K562 (cell line): ENCODE data around the gene YTHDF1. TPM values are rescaled to one million over a fixed set of nuclear protein-coding genes. Genes with fewer than 3 reads are reported as not detected.

Source experiments
- FOXA3 ChIP-seq, 2 experiments: fragments of 450-650 bp in 1 of 2; sonication (generic) in 1 of 2; formaldehyde crosslinking; IDR thresholded peaks in 1 of 2; conservative IDR thresholded peaks in 1 of 2; 2 replicates each; pipeline versions ENCODE4 v1.4.0 to v1.8.0; 2020 to 2022; ENCODE audit warnings: mild to moderate bottlenecking in 2 of 2, missing genetic modification reagents in 1 of 2
- HNRNPLL ChIP-seq: fragments of 200-400 bp; formaldehyde crosslinking; IDR thresholded peaks from 2 replicates; pipeline ENCODE4 v1.6.1; 2017; ENCODE audit warnings: low read length, low read depth, mild to moderate bottlenecking; ENCODE audit not compliant: poor library complexity, severe bottlenecking
- MCM3 ChIP-seq: fragments of 450-650 bp; IDR thresholded peaks from 2 replicates; pipeline ENCODE4 v1.6.1; 2016
- STAT5A ChIP-seq: IDR thresholded peaks from 2 replicates; pipeline ENCODE4 v1.6.1; 2012; ENCODE audit warnings: low read length, inconsistent platforms, borderline replicate concordance
- ZBTB26 ChIP-seq: fragments of 450-650 bp; formaldehyde crosslinking; IDR thresholded peaks from 2 replicates; pipeline ENCODE4 v1.4.0; 2022; ENCODE audit warnings: missing genetic modification characterization
- ZFP30 ChIP-seq: fragments of 250-450 bp; sonication (Bioruptor Pico); IDR thresholded peaks from 2 replicates; pipeline ENCODE4 v1.8.0; 2022; ENCODE audit warnings: moderate library complexity, mild to moderate bottlenecking, inconsistent platforms, borderline replicate concordance
- ZNF592 ChIP-seq: fragments of 450-650 bp; IDR thresholded peaks from 2 replicates; pipeline ENCODE4 v1.6.1; 2017; ENCODE audit warnings: antibody characterized with exemption, mild to moderate bottlenecking
- ZNF830 ChIP-seq: fragments of 250-450 bp; sonication (Bioruptor Pico); IDR thresholded peaks from 2 replicates; pipeline ENCODE4 v1.5.0; 2021; ENCODE audit warnings: mild to moderate bottlenecking
- polyA plus RNA-seq, 8 experiments: library from polyadenylated mRNA; depleted of rRNA in 4 of 8; stranded (reverse) in 5 of 8; unstranded in 3 of 8; fragments of >200 nt; fragmentation: Nextera tagmentation in 2 of 8; fragmentation: Illumina TruSeq in 1 of 8; extraction: Ambion mirVana in 2 of 8; extraction: Trizol in 1 of 8; gene quantifications; 2 replicates each; pipeline versions ENCODE4 v1.2.1 to v1.2.3, GENCODE V29; 2011 to 2014; ENCODE audit warnings: inconsistent platforms in 1 of 8, missing spikeins in 1 of 8
- total RNA-seq, 7 experiments: library from RNA; depleted of rRNA in 6 of 7; stranded (reverse); fragments of >200 nt in 6 of 7; fragmentation: Illumina TruSeq in 2 of 7; extraction: Trizol in 2 of 7; gene quantifications; 2 replicates each; pipeline versions ENCODE4 v1.2.1 to v1.2.3, GENCODE V29; 2011 to 2021; ENCODE audit warnings: low replicate concordance in 1 of 7

The YTHDF1 gene
- total and polyA plus RNA-seq, 9 of the 15 experiments (the other 6 are each of a cell fraction or from before 2014, with no cell fraction given), result 10.1 to 42.4 (median 27.8) TPM

GRCh38 chr20:63240004-63240403 is 24.1 kb upstream of the YTHDF1 start (continued):
- TF ChIP-seq ZNF592, result no peak
- no peak for TF ChIP-seq ZNF830 (CRISPR knock-in tag)
- TF ChIP-seq ZFP30 (CRISPR knock-in tag), result no peak
- TF ChIP-seq HNRNPLL, result no peak
- TF ChIP-seq MCM3, result no peak
- no peak for TF ChIP-seq FOXA3 (CRISPR knock-in tag; conservative IDR thresholded peaks at IDR 0.05 in 1 of 2, IDR thresholded peaks at IDR 0.05 in 1 of 2)
- TF ChIP-seq ZBTB26 (CRISPR knock-in tag), result no peak
- TF ChIP-seq STAT5A, result no peak
